IPS DF 19.7 (cell line): ENCODE measurements around the gene CRLF2.
"Not testable (repeated sequence)": the region's sequence is repeated elsewhere in the genome, so short reads cannot be mapped to it uniquely, and the experiment has no call there.

Experiments
- DNase-seq: peaks from one replicate; pipeline ENCODE4 v3.0.0-alpha.2; 2013; ENCODE audit warnings: low read depth, low spot score

CRLF2 gene

GRCh38 chrX:1213971-1214370, 1.5 kb upstream of the CRLF2 start:
- DNase-seq, result no peak

- DNase-seq, result no peak
Observed at GRCh38 chrX:1210844-1211243, 1.6 kb downstream of the CRLF2 start.

- DNase-seq, result no peak
Observed at GRCh38 chrX:1207496-1208025, 4.9 kb downstream of the CRLF2 start.

- peak; percentile 95 for DNase-seq
Observed at GRCh38 chrX:1205681-1206611, 6.5 kb downstream of the CRLF2 start.

GRCh38 chrX:1202251-1202650, 10.2 kb downstream of the CRLF2 start:
- no peak for DNase-seq

GRCh38 chrX:1196436-1196835, 16.0 kb downstream of the CRLF2 start:
- no peak for DNase-seq

- DNase-seq, result not testable (repeated sequence)
Observed at GRCh38 chrX:1192196-1192595, 20.3 kb downstream of the CRLF2 start.

- DNase-seq, result no peak
Observed at GRCh38 chrX:1190596-1191145, 21.8 kb downstream of the CRLF2 start.

GRCh38 chrX:1185561-1185960, 26.9 kb downstream of the CRLF2 start:
- no peak for DNase-seq

GRCh38 chrX:1182211-1182610, 30.2 kb downstream of the CRLF2 start:
- DNase-seq, result no peak

- not testable (repeated sequence) for DNase-seq
Observed at GRCh38 chrX:1181661-1182060, 30.8 kb downstream of the CRLF2 start.

- DNase-seq, result no peak
Observed at GRCh38 chrX:1181170-1181569, 31.3 kb downstream of the CRLF2 start.

- DNase-seq, result no peak
Observed at GRCh38 chrX:1178580-1179057, 33.8 kb downstream of the CRLF2 start.

GRCh38 chrX:1176531-1177320, 35.7 kb downstream of the CRLF2 start:
- DNase-seq, result not testable (repeated sequence)

- DNase-seq, result not testable (repeated sequence)
Observed at GRCh38 chrX:1174609-1175545, 37.6 kb downstream of the CRLF2 start.

GRCh38 chrX:1173435-1173834, 39.0 kb downstream of the CRLF2 start:
- not testable (repeated sequence) for DNase-seq

- no peak for DNase-seq
Observed at GRCh38 chrX:1172496-1172895, 40.0 kb downstream of the CRLF2 start.

- not testable (repeated sequence) for DNase-seq
Observed at GRCh38 chrX:1171915-1172314, 40.5 kb downstream of the CRLF2 start.

- DNase-seq, result no peak
Observed at GRCh38 chrX:1170243-1170642, 42.2 kb downstream of the CRLF2 start.

GRCh38 chrX:1169189-1169588, 43.3 kb downstream of the CRLF2 start:
- DNase-seq, result no peak
